Vagina (tissue), 2 donors: Measurements from ENCODE around the gene PCNX2.

Experiments
- CTCF ChIP-seq, 3 experiments: fragments of 450-650 bp in 2 of 3; fragments of 200-600 bp in 1 of 3; sonication (generic) in 1 of 3; IDR thresholded peaks; one replicate each; pipeline ENCODE4 v1.5.1; 2017 to 2019; ENCODE audit warnings: antibody characterized with exemption in 3 of 3, mild to moderate bottlenecking in 2 of 3, moderate library complexity in 2 of 3
- POLR2A ChIP-seq, 2 donors: fragments of 450-650 bp; IDR thresholded peaks; one replicate each; pipeline ENCODE4 v1.6.1; 2017; ENCODE audit warnings: antibody characterized with exemption in 2 of 2, mild to moderate bottlenecking in 2 of 2, moderate library complexity in 2 of 2

GRCh38 chr1:232973652-232974611 lies 321.6 kb downstream of the PCNX2 start:
- TF ChIP-seq CTCF (IDR thresholded peaks at IDR 0.05) (no peak), POLR2A (IDR thresholded peaks at IDR 0.05) (no peak)
